Liver (tissue), 2 donors: ENCODE measurements around the gene NTM.

Experiments
- TF ChIP-seq, protein P1 (sequence below): fragments of 150-350 bp; IDR thresholded peaks from 2 replicates; pipeline ENCODE4 v1.5.1; 2017; ENCODE audit warnings: improper control_type of control experiment, low read depth, low read length; ENCODE audit not compliant: missing input control
- TF ChIP-seq, protein P2 (sequence below): IDR thresholded peaks from 2 replicates; pipeline ENCODE4 v1.6.1; 2016; ENCODE audit warnings: antibody characterized with exemption, mild to moderate bottlenecking
- donor health status: healthy.

DNA sequence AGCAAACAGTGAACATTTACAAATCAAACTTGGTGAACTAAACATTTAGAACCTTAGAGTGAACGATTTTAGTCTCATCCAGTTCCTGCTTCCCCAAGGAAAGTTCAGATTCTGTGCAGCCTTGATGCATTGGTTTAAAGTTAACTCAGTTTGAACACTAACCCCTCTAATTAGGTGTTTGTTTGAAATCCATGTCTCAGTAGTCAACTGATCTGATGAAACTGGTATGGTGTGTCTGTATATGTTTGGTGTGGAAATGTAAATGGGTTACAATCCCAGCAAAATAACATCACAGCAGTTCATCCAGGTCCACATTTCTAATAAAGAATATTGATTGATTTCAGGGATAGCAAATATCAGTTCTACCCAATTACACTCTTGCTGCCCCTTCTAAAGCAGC lies 532.0 kb downstream of the NTM start:
- TF ChIP-seq, protein P1, sequence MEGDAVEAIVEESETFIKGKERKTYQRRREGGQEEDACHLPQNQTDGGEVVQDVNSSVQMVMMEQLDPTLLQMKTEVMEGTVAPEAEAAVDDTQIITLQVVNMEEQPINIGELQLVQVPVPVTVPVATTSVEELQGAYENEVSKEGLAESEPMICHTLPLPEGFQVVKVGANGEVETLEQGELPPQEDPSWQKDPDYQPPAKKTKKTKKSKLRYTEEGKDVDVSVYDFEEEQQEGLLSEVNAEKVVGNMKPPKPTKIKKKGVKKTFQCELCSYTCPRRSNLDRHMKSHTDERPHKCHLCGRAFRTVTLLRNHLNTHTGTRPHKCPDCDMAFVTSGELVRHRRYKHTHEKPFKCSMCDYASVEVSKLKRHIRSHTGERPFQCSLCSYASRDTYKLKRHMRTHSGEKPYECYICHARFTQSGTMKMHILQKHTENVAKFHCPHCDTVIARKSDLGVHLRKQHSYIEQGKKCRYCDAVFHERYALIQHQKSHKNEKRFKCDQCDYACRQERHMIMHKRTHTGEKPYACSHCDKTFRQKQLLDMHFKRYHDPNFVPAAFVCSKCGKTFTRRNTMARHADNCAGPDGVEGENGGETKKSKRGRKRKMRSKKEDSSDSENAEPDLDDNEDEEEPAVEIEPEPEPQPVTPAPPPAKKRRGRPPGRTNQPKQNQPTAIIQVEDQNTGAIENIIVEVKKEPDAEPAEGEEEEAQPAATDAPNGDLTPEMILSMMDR: no peak
- TF ChIP-seq, protein P2, sequence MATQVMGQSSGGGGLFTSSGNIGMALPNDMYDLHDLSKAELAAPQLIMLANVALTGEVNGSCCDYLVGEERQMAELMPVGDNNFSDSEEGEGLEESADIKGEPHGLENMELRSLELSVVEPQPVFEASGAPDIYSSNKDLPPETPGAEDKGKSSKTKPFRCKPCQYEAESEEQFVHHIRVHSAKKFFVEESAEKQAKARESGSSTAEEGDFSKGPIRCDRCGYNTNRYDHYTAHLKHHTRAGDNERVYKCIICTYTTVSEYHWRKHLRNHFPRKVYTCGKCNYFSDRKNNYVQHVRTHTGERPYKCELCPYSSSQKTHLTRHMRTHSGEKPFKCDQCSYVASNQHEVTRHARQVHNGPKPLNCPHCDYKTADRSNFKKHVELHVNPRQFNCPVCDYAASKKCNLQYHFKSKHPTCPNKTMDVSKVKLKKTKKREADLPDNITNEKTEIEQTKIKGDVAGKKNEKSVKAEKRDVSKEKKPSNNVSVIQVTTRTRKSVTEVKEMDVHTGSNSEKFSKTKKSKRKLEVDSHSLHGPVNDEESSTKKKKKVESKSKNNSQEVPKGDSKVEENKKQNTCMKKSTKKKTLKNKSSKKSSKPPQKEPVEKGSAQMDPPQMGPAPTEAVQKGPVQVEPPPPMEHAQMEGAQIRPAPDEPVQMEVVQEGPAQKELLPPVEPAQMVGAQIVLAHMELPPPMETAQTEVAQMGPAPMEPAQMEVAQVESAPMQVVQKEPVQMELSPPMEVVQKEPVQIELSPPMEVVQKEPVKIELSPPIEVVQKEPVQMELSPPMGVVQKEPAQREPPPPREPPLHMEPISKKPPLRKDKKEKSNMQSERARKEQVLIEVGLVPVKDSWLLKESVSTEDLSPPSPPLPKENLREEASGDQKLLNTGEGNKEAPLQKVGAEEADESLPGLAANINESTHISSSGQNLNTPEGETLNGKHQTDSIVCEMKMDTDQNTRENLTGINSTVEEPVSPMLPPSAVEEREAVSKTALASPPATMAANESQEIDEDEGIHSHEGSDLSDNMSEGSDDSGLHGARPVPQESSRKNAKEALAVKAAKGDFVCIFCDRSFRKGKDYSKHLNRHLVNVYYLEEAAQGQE: no peak
